ENCODE measurements around the gene BET1L.

- TF ChIP-seq CTCF (IDR thresholded peaks at IDR 0.05): no peak
- TF ChIP-seq POLR2A (IDR thresholded peaks at IDR 0.05): no peak
Observed at GRCh38 chr11:210122-210802, 3.1 kb upstream of the BET1L start.

All from lower leg skin (tissue), 3 donors.